ENCODE results near the gene AGAP1.

AGAP1 gene

GRCh38 chr2:235467588-235467987 is 26.3 kb upstream of the AGAP1 start:
- no peak for DNase-seq (ENCODE audit: extremely low spot score)
- ChIA-PET POLR2A (no interaction called here), CTCF (no interaction called here)
- TF ChIP-seq CTCF (IDR thresholded peaks at IDR 0.05; ENCODE audit: control extremely low read depth, extremely low read depth, low read depth, missing control alignments), result no peak

GRCh38 chr2:235468978-235469655 is 24.7 kb upstream of the AGAP1 start:
- POLR2A ChIA-PET, result no interaction called here
- no peak for DNase-seq (ENCODE audit: extremely low spot score)
- TF ChIP-seq CTCF (IDR thresholded peaks at IDR 0.05; ENCODE audit: control extremely low read depth, extremely low read depth, low read depth, missing control alignments), result no peak
- CTCF ChIA-PET, result no interaction called here

- CTCF ChIA-PET, result no interaction called here
- no peak for TF ChIP-seq CTCF (IDR thresholded peaks at IDR 0.05; ENCODE audit: control extremely low read depth, extremely low read depth, low read depth, missing control alignments)
- POLR2A ChIA-PET, result no interaction called here
- DNase-seq (ENCODE audit: extremely low spot score), result no peak
Observed at GRCh38 chr2:235471186-235471747, 22.6 kb upstream of the AGAP1 start.

- CTCF ChIA-PET, result interaction anchor here (1.3 kb wide), 1 partner anchor 20 kb away, joined by 3 read pairs; no protein-coding TSS in a partner anchor
- DNase-seq (ENCODE audit: extremely low spot score), result no peak
Observed at GRCh38 chr2:235472443-235472842, 21.4 kb upstream of the AGAP1 start.

GRCh38 chr2:235478609-235479008 is 15.2 kb upstream of the AGAP1 start:
- no peak for TF ChIP-seq CTCF (IDR thresholded peaks at IDR 0.05; ENCODE audit: control extremely low read depth, extremely low read depth, low read depth, missing control alignments)
- ChIA-PET POLR2A (no interaction called here), CTCF (no interaction called here)
- no peak for DNase-seq (ENCODE audit: extremely low spot score)

More at GRCh38 chr2:235472443-235472842, 21.4 kb upstream of the AGAP1 start:
- no peak for TF ChIP-seq CTCF (IDR thresholded peaks at IDR 0.05; ENCODE audit: control extremely low read depth, extremely low read depth, low read depth, missing control alignments)
- POLR2A ChIA-PET, result no interaction called here

GRCh38 chr2:235479604-235480003 is 14.2 kb upstream of the AGAP1 start:
- DNase-seq (ENCODE audit: extremely low spot score), result no peak
- CTCF ChIA-PET, result interaction anchor here (1.4 kb wide), 1 partner anchor 12 kb away, joined by 5 read pairs; no protein-coding TSS in a partner anchor
- no peak for TF ChIP-seq CTCF (IDR thresholded peaks at IDR 0.05; ENCODE audit: control extremely low read depth, extremely low read depth, low read depth, missing control alignments)
- POLR2A ChIA-PET, result no interaction called here

Data from GM10248 (cell line).